Measurements from ENCODE around the gene RFPL2.

DNA sequence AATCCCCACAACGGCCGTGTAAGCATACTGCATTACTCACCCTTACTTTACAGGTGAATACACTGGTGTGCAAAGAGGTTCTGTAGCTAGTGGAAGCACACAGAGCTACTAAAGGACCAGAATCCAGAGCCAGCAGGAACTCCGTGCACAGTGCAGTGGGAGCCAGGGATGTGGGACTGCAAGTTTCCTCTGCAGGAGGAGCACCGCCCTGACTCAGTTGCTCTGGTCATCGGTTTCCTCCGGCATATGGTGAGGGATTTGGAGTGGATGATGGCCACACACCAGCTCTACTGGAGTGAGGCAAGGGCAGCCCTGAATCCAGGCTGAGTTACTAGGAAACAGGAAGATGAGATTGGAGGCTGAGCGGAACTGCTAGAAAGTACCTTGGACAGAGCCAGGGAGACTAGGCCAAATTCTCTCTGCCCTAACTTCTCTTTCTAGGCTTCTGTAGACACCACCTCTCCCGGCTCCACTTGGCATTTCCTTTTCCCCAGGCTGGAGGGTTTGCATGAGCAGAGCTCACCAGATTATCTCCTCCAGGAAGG, 27.6 kb downstream of the RFPL2 start:
- TF ChIP-seq POLR2A (IDR thresholded peaks at IDR 0.05; ENCODE audit: low read length) (no peak), GATA1 (IDR thresholded peaks at IDR 0.05; ENCODE audit: low read depth, low read length) (no peak)

Data from erythroblast (primary cell).